HG02970 (cell line): Measurements from ENCODE around the gene S100A9.

Experiments used
- ATAC-seq: cut with Tn5 transposase; IDR thresholded peaks from one replicate; pipeline ENCODE4 v1.9.1; 2021; ENCODE audit warnings: mild to moderate bottlenecking, moderate library complexity, moderate number of reproducible peaks; ENCODE audit not compliant: unreplicated experiment, low FRiP score

The S100A9 gene

DNA sequence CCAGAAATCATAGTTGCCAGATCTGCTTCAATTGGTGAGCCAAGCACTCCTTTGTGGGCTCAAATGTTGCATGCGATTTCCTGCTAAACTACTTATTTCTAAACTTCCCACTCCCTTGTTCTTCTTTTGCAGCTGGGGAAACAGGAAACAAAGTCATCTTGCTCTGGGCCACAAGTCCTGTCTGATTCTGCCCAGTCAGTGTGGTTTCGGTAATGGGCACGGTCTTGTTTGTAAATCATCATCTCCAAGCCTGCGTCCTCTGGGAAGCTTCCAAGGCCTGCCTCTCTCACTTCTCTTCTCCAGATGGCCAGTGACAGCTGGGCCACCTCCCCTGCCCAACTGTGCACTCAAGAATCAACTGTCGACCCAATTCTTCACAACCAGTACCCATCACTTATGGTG, 28.8 kb downstream of the S100A9 start:
- ATAC-seq = no peak

- no peak for ATAC-seq
Measured at GRCh38 chr1:153387001-153387400, 29.3 kb downstream of the S100A9 start.

DNA sequence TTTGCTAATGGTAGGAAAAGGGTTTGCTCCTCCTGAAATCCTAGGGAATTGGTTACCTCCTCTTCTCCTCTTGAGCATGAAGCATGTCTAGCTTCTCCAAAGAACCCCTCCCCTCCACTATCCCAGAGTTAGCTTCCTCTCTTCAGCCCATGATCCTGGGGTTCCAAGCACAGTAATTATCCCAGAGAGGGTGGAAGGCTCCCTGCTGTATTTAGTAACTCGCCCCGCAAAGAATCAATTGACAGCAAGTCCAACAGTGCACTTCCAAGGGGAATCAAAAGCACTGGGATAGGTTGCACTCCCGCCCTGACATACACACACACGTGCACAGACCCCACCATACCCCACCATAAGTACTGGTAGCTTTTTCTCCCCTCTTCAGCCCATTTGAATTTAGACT, 30.1 kb downstream of the S100A9 start:
- ATAC-seq = no peak

DNA sequence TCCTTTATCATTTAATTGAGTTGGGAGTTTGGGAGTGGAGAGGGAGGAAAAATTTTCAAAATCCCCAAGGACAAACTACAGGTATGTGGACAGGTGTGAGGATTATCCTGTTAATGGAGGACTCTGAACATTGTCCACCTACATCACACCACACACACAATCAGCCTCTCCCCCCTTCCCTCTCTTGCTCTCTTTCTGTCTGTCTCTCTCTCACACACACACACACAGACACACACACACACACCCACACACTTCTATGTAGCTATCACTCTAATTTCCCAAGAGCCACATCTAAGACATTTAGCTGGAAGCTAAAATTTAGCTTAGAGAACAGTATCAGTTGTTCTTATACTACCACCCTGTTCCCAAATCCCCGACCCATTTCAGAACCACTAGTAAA, 31.7 kb downstream of the S100A9 start:
- ATAC-seq = no peak

GRCh38 chr1:153389973-153390879, 32.6 kb downstream of the S100A9 start:
- ATAC-seq = no peak

- ATAC-seq = no peak
Measured at GRCh38 chr1:153390938-153391710, 33.5 kb downstream of the S100A9 start, which contains the start of gene S100A8. Gene S100A8 (minus strand): TSS chr1:153391073. CDS start chr1:153390535, 538 bp downstream.

DNA sequence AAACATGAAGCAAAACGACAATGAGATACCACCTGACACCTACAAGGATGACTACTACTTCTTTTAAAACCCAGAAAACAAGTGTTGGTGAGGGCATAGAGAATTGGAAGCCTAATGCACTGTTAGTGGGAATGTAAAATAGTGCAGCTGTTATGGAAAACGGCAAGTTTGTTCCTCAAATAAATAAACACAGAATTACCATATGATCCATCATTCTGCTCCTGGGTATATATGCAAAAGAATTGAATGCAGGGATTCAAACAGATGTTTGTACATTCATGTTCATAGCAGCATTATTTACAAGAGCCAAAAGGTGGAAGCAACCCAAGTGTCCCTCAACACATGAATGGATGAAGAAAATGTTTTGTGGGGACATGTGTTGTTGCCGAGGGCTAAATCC, 34.6 kb downstream of the S100A9 start:
- no peak for ATAC-seq

- no peak for ATAC-seq
Measured at GRCh38 chr1:153392822-153393221, 35.2 kb downstream of the S100A9 start.

GRCh38 chr1:153393926-153394325, 36.3 kb downstream of the S100A9 start:
- no peak for ATAC-seq

DNA sequence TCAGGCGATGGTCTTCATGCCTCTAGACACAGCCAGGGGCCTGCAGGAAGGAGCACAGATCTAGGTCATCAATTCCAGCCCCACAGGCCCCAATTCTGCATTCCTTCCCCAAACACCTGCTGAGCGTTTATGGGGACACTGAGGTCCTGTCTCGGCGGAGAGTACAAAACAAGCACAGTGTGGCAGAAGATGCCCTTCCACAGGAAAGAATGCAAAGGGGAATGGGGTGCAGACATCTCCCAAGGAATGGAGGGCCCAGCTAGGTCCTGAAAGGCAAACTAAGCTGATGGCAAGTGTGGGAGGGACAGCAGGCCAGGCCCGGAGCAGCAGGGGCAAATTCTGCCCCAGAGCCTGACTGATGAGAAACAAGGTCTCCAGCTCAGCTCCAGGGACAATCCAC, 36.7 kb downstream of the S100A9 start:
- no peak for ATAC-seq

DNA sequence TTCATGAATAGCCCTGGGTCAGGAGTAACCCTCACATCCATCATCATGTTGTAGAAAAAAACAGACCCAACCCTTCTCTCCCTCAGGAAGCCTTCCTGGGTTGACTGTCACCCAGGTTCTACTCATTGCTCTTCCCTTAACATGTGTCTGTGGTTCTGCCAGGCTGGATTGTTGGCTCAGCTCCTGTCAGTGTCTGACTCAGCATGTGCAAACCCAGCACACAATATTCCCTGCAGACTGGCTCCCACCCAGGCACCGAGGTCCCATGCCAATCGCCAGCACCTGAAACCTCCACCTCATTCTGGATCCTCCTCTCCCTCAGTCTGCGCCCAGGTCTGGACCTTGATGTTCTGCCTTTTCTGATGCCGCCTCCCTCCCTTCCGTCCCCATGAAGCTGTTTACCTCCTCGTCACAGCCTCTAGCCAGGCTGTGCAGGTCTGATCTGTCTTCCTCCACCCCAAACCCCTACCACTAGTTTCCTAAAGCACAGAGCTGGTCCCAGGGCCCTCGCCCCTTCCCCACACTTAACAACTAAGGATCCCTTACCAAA, 37.6 kb downstream of the S100A9 start:
- no peak for ATAC-seq

DNA sequence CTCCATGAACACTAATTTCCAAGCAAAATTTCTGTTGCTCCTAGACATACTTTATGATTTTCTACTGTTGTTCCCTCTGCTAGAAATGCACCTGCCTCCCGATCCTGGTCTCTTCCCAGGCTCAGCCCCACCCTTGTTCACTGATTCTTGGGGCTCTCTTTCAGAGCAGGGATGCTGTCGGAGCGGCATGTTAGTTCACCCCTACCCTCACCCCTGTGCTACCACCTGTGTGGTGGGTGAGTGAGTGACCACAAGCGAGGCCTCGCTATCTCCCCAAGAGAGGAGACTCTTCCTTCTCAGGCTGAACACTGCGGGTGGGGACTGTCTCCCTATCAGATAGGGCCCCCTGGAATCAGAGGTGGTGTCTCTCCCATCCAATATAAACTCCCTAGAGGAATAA, 38.1 kb downstream of the S100A9 start:
- no peak for ATAC-seq

GRCh38 chr1:153396461-153396860, 38.8 kb downstream of the S100A9 start:
- no peak for ATAC-seq

DNA sequence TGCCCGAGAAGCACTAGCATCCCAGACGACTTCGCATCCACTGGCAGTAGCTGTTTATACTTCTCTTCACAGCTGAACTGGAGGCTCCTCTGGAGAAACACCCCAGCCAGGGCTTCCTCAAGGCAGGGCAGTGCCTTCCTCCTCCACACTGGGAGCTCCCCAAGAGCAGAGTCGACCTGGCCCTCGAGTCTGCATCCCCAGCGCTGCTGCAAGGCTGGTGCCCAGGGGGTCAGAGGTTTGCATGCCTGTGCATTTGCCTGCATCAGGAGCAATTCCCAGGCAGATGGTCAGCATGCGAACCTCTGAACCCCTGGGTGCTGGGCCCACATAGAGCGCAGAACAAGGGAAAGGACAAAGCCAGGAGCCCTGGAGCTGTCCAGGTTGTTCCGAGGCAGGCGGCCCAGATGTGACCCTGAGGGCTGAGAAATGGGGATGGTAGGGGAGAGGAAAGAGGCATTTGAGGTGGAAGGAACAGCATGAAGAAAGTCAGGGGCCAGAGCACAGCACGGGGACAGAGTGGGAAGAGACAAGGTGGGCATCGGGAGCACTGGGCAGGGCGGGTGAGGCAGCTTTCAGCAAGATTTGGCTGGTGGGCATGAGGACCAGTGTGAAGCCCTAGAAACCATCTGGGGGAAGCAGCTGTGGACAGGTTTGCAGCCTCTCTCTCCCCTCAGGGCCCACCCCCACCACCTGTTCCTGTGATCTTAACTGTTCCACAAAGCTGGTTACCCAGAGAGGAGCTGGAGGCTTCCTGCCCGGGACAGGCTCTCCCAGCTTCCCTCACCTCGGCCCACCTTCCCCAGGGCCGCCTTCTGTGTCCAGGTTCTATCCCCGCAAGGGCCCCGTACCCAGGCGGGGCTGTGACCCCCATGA, 39.6 kb downstream of the S100A9 start:
- ATAC-seq = no peak

- no peak for ATAC-seq
Measured at GRCh38 chr1:153397924-153398651, 40.4 kb downstream of the S100A9 start.

- ATAC-seq = no peak
Measured at GRCh38 chr1:153399401-153400055, 41.9 kb downstream of the S100A9 start.

DNA sequence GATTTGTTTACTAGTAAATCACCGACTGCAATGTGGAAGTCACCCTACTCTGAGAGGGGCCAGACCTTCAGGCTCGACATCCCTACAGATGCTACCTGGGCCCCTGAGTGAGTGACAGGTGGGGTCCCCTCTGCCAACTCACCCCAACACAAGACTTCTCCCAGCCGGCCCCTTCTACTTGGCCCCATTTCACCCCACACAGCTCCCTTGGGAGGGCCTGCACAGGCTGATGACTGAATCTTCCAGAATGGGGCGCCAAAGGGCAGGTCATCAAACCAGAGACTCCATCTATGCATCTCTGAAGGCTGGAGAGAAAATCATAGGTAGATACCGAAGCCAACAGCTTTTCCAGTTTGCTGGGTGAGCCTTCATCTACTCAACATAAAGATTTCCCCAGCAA, 42.6 kb downstream of the S100A9 start:
- no peak for ATAC-seq

GRCh38 chr1:153401461-153401860, 43.8 kb downstream of the S100A9 start:
- no peak for ATAC-seq

DNA sequence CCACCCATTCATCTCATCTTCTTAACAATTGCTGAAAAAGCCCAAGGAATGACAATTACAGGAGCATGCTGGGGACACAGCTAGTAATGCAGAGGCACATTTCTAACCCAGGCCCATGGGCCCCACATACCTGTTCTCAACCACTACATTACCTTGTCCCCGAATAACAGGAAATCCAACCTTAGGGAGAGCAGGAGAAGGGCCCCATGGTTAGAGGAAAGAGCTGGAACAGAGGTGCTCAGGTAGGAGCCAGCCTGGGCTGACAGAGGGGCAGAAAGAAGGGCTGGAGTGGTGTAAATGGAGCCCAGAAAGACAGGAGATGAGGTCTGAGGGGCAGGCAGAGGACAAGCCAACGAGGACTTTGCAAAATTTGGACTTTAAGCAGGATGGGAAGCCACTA, 44.6 kb downstream of the S100A9 start:
- ATAC-seq = no peak
